Mucosa of stomach (tissue), 1 donor: ENCODE measurements around the gene ARHGEF25.

Source experiments
- H3K27me3 ChIP-seq: one replicate; pipeline ENCODE4 v1.7.0; 2013; ENCODE audit warnings: mild to moderate bottlenecking, low read length; ENCODE audit not compliant: control insufficient read depth, insufficient read depth
- H3K36me3 ChIP-seq: one replicate; pipeline ENCODE4 v1.7.0; 2013; ENCODE audit warnings: low read length; ENCODE audit not compliant: control insufficient read depth, insufficient read depth
- H3K4me1 ChIP-seq: one replicate; pipeline ENCODE4 v1.7.0; 2013; ENCODE audit warnings: mild to moderate bottlenecking, low read length; ENCODE audit not compliant: control insufficient read depth, insufficient read depth
- H3K4me3 ChIP-seq: one replicate; pipeline ENCODE4 v1.7.0; 2013; ENCODE audit warnings: low read length
- H3K9ac ChIP-seq: one replicate; pipeline ENCODE4 v1.7.0; 2013; ENCODE audit warnings: mild to moderate bottlenecking, low read length, moderate library complexity
- H3K9me3 ChIP-seq: one replicate; pipeline ENCODE4 v1.7.0; 2013; ENCODE audit warnings: mild to moderate bottlenecking, low read length, moderate library complexity; ENCODE audit not compliant: control insufficient read depth
- donor health status: Pancreatic carcinoma.

ARHGEF25 gene

DNA sequence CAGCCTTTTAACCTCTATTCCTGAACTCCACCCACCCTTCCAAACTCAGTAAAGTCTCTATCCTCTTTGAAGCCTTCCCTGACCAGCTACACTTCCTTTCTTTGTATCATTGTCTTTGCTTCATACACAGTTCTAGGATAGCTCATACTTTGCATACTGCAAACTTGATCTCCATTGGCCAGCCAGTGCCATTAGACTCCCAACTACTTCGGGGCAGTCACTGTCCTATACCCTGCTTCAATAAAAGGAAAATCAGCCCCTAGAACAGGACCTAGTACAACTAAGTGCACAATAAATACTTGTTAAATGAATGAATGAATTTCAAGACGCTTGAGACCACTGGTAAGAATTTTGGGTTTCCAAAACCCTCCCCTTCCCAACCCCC is 20.8 kb upstream of the ARHGEF25 start:
- Histone ChIP-seq H3K9ac (peak overlapping the region; percentile 95), H3K4me3 (peak overlapping the region; percentile 99), H3K27me3 (no peaks in the 10 kb centered on the region), H3K9me3 (no peaks in the 10 kb centered on the region), H3K4me1 (peaks cover 24% of the 10 kb centered on the region), H3K36me3 (no peaks in the 10 kb centered on the region)

DNA sequence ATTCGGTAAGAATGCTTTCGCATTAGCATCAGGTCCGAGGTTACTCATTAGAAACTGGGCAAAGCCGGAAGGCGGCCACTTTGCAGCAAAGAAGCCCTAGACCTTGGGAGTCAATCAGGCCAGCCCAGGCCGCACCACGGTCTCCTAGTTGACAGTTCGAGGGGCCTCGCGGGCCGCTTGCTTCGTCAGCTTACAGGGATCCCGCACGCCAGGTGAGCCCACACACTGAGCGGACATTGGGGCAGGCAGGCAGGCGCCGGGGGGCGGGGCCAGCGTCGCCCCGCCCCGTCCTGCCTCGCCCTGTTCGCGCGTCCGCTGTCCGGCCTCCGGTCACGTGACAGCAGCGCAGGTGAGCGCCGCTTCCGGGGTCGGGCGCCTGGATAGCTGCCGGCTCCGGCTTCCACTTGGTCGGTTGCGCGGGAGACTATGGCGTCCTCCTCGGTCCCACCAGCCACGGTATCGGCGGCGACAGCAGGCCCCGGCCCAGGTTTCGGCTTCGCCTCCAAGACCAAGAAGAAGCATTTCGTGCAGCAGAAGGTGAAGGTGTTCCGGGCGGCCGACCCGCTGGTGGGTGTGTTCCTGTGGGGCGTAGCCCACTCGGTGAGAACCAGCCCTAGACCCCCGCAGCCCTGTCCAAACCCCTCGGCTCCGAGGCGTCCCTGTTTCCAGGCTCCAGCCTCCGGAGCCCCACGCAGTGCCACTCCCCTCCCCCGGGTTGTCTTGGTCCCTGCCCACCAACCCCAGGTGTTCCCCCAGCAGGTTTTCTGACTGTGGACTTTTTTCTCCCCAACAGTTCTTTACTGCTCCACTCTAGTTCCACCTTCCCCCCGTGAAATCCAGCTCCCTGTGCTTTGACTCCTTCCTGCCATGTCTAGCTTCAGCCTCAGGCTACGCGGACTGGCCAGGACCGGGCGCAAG is 20.1 kb upstream of the ARHGEF25 start, which contains the start of gene PIP4K2C:
PIP4K2C (plus strand) TSS at position 329 of the 918 bp plus-strand sequence; CDS start at position 427, 98 bp downstream.
- H3K36me3 ChIP-seq: no peaks in the 10 kb centered on the region
- H3K4me3 ChIP-seq: peak within 1 kb of the TSS; percentile 99
- no peaks in the 10 kb centered on the region for H3K27me3 ChIP-seq
- H3K9me3 ChIP-seq: no peaks in the 10 kb centered on the region
- peak within 1 kb of the TSS; percentile 95 for H3K9ac ChIP-seq
- peaks cover 24% of the 10 kb centered on the region for H3K4me1 ChIP-seq

DNA sequence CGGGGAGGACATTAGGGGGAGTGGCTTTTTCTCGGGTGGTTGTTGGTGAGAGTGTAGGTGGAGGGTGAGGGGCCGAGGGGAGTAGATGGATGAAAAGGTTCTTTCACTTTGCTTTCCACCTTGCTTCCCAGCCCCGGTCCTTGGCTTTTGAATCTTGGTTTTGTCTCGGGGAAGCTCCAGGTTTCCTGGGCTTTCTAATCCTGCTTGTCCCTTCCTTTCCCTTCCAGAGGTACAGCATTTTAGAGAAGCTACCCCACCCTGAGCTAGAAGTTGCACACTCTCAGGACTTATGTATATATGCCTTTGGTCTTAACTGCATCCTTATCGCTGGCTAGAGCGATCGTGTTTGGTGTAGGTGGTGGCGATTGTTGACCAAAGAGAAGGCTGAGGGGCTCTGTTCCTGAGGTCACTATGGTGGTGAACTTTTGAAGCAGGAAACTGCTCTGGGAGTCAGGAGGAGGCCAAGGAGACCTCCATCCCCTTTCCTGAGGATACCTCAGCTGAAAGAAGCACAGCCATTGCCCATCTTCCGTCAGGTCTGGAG is 19.4 kb upstream of the ARHGEF25 start:
- Histone ChIP-seq H3K9ac (peak overlapping the region; percentile 95), H3K27me3 (no peaks in the 10 kb centered on the region), H3K9me3 (no peaks in the 10 kb centered on the region), H3K36me3 (no peaks in the 10 kb centered on the region), H3K4me1 (peaks cover 24% of the 10 kb centered on the region), H3K4me3 (peak overlapping the region; percentile 99)

DNA sequence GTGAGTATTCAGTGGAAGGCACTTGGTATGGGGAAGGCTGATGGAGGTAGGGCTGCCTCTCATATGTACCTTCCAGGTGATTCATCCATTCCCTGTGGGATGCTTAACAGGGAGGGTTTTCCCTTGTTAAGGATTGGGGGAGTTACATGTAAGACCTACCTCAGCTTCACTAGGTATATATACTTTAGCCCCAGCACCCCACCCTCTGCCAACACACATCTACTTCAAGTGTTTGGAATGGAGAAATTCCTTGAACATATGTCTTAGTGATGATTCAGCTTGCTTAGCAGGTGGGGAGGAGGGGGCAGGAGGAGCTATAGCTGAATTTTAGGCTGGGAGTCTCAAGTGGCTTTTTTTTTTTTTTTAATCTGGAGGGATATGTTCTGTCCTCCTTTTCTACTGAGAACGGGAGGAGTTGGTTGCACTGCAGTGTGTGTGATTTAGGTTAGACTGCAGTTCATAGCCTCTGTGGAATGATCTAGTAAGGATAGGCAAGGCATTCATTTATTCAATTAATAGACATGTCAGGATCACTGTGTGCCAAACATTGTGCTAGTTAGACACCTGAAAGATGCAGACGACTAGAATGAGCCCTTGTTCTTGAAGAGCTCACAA is 18.6 kb upstream of the ARHGEF25 start:
- H3K27me3 ChIP-seq: no peaks in the 10 kb centered on the region
- peak overlapping the region; percentile 99 for H3K4me3 ChIP-seq
- H3K9me3 ChIP-seq: no peaks in the 10 kb centered on the region
- H3K36me3 ChIP-seq: no peaks in the 10 kb centered on the region
- H3K9ac ChIP-seq: peak overlapping the region; percentile 13
- H3K4me1 ChIP-seq: peaks cover 24% of the 10 kb centered on the region

DNA sequence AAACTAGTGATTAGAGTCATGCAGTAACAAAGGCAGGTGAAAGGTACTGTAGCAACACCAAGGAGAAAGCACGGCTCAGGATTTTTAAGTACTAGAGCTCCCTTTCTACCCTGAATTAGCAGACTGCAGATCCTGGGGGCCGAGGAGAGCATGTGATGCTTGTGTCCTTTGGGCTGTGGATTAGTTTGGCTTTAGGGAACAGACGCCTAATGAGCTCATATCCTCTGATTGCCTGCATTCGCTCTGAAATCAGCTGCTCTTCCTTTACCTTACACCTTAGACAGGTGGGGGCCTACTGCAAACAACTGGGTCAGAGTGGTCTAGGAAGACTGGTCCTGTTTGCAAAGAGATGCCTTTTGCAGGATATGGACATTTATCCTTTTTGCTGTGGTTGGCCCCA is 18.0 kb upstream of the ARHGEF25 start:
- Histone ChIP-seq H3K4me3 (no peak overlapping the region), H3K36me3 (no peaks in the 10 kb centered on the region), H3K27me3 (no peaks in the 10 kb centered on the region), H3K9ac (peak overlapping the region; percentile 13), H3K4me1 (peaks cover 24% of the 10 kb centered on the region), H3K9me3 (no peaks in the 10 kb centered on the region)

DNA sequence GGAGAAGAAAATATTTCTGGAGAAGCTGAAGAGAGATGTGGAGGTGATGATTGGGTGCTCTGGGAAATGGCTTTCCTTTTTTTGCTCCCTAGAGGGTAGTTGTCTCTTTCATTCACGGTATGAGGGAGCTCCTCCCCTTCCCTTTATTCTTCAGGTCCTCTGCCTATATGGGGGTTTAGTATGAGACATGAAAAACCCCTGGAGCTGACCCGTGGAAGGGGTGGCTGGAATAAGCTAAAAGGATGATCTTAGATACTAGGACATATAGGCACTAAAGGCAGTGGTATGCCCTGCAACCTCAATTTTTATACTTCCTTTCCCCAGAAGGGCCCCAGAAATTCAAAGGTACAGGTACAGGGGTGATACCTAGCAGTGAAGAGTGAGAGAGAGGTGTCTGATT is 10.8 kb upstream of the ARHGEF25 start:
- peaks cover 15% of the 10 kb centered on the region for H3K4me1 ChIP-seq
- no peaks in the 10 kb centered on the region for H3K9me3 ChIP-seq
- peaks cover 3% of the 10 kb centered on the region for H3K27me3 ChIP-seq
- no peaks in the 10 kb centered on the region for H3K36me3 ChIP-seq
- H3K9ac ChIP-seq: no peak overlapping the region
- H3K4me3 ChIP-seq: no peak overlapping the region

DNA sequence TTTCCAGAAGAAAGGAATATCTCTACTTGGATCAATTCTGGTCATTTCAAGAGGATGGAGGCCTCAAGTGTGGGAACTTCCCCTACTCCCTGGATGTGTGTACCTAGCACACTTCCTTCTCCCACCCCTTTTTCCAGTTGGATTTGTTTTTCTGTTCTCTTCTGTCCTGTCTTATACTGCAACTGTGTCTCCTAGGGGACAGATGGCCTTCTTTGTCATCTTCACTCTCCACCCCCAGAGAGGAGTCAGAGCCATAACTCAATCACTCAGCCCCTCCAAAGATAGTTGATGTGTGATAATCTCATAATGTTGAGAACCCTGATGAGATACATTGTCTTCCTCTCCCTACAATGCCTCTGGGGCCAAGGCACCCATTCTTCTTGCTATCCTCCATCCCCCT is 8.7 kb upstream of the ARHGEF25 start:
- Histone ChIP-seq H3K9me3 (no peaks in the 10 kb centered on the region), H3K9ac (no peak overlapping the region), H3K4me1 (peaks cover 21% of the 10 kb centered on the region), H3K27me3 (peaks cover 5% of the 10 kb centered on the region), H3K36me3 (no peaks in the 10 kb centered on the region), H3K4me3 (no peak overlapping the region)

DNA sequence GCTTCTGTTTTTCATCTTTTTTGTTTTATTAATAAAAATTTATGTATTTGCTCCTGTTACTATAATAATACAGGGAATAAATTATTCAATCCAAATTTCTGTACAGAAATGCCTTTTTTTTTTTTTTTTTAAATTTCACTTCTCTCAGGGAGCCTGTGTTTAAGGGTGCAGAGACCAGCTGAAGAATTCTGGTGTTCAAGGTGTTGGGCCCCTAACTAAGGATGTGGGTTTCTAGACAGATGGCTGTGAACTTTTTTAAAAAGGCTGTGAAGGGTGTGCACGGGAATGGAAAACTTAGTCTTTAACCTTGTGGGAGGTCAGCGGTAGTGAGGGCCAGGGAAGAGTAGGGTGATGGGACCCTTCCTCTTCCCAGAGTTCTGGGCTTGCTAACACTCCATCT is 7.9 kb upstream of the ARHGEF25 start:
- peaks cover 5% of the 10 kb centered on the region for H3K27me3 ChIP-seq
- peak overlapping the region; percentile 81 for H3K9ac ChIP-seq
- peaks cover 21% of the 10 kb centered on the region for H3K4me1 ChIP-seq
- H3K9me3 ChIP-seq: no peaks in the 10 kb centered on the region
- no peaks in the 10 kb centered on the region for H3K36me3 ChIP-seq
- H3K4me3 ChIP-seq: no peak overlapping the region

DNA sequence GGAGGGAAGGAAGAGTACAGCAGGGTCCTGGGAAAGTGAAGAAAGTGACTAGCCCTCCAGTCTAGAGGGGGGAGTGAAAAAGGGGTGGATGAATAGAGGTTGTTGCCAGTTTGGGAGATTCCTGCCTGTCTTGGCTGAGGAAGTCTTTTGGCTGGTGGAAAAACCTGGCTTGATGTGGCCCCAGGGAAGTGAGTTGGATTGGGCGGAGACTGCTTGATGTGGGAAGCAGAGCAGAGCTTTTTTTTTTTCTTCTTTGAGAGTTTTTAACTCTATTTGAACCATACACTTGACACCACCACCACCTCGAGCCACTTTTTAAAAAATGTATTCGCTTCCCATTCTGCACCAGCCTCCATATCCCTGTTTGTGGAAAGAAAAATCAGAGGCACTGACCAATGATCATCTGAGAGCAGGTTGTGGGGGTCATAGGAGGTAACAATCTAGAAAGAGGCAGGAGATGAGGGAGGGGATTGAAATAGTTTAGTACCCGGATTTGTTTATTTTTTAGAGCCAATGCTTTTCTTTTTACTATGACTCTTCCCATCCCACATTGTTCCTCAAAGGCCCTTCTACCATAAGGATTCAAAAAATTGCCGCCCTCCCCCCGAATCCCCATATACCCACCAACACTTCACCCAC is 7.3 kb upstream of the ARHGEF25 start:
- H3K4me3 ChIP-seq: peak overlapping the region; percentile 27
- no peaks in the 10 kb centered on the region for H3K36me3 ChIP-seq
- H3K27me3 ChIP-seq: peaks cover 5% of the 10 kb centered on the region
- H3K4me1 ChIP-seq: peaks cover 21% of the 10 kb centered on the region
- peak overlapping the region; percentile 81 for H3K9ac ChIP-seq
- H3K9me3 ChIP-seq: no peaks in the 10 kb centered on the region

DNA sequence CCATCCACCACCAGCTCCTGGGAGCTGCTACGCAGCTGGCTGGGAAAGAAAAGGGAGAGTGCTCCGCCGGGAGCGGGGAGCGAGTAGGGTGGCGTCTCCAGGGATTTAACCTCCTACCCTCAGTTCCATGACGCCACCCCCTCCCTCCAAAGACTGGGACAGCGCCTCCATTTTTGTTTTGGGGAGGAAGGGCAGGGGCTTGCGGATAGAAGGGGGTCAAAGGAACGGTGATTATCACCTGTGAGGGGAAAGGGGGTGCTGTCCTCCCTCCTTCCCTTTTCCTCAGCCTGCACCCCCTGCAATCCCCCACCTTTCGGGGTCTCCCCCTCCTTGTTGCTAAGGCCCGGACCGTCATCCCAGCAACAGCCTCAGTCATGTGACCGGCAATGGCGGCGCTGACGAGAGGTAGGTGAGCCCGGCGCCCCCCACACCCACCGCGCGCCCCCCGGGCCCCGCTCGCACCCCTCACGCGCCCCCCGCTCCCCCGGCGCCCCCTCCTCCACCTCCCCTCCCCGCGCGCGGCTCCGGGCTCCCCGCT is 6.7 kb upstream of the ARHGEF25 start, which contains the start of gene DTX3:
DTX3 (plus strand) TSS at position 371 of the 538 bp plus-strand sequence. CDS start 1,694 bp downstream, outside the sequence.
- peaks cover 21% of the 10 kb centered on the region for H3K4me1 ChIP-seq
- peak within 1 kb of the TSS; percentile 47 for H3K4me3 ChIP-seq
- H3K9ac ChIP-seq: peak within 1 kb of the TSS; percentile 81
- no peaks in the 10 kb centered on the region for H3K9me3 ChIP-seq
- peaks cover 5% of the 10 kb centered on the region for H3K27me3 ChIP-seq
- H3K36me3 ChIP-seq: no peaks in the 10 kb centered on the region

DNA sequence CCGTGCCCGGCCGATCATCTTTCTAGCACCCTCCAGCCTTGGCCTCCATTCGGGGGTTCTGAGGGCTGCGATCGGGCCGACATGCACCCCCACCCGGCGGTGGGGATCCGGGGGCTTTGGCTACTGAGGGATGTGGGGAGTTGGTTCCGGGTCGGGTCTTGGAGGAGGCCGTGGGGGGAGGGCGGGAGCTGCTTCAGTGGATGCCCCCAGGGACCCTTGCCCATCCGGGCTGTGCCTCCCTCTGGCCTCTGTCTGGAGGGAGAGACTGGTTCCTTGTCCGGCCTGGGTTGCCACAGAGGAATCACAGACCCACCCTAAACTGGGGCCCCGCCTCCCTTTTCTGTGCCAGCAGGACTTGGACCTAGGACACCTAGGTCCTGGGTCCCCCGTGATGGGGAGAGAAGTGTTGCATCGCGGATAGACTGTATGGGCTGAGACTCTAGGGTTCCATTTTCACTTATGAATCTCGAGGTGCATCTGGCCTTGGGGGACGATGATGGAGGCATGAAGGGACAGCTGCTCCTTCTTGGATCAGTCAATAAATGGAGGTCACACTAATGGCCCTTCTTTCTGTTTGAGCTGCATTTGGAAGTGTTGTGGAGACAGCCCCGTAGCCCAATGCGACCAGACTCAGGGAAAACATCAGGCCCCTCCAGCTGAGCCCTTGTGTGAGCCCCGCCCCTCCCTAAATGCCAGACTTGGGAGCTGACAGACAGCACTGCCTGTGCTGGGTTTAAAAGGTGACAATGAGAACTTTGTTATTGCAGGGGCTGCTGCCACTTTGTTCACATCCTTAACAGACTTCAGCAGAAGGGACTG is 6.0 kb upstream of the ARHGEF25 start:
- H3K4me3 ChIP-seq: peak overlapping the region; percentile 47
- peaks cover 7% of the 10 kb centered on the region for H3K27me3 ChIP-seq
- H3K9ac ChIP-seq: peak overlapping the region; percentile 81
- H3K4me1 ChIP-seq: peaks cover 21% of the 10 kb centered on the region
- no peaks in the 10 kb centered on the region for H3K36me3 ChIP-seq
- no peaks in the 10 kb centered on the region for H3K9me3 ChIP-seq
